Gastrocnemius medialis (tissue), 4 donors: ENCODE measurements around the gene SPDYE17. TPM values are rescaled to one million over a fixed set of nuclear protein-coding genes. Genes with fewer than 3 reads are reported as not detected.
"Not testable (repeated sequence)": the region's sequence is repeated elsewhere in the genome, so short reads cannot be mapped to it uniquely, and the experiment has no call there.

Source experiments
- ATAC-seq, 2 donors: fragments of 150-250 bp; one replicate each; pipeline ENCODE4 v1.9.1; 2016
- DNase-seq, 2 donors: peaks; one replicate each; pipeline ENCODE4 v3.0.0-alpha.2; 2019
- H3K27ac ChIP-seq, 4 donors: fragments of 200-600 bp; sonication (generic); 1 replicate in 1 of 4; 2 replicates in 3 of 4; pipeline ENCODE4 v1.5.1; 2016 to 2018; ENCODE audit warnings: mild to moderate bottlenecking in 2 of 4, moderate library complexity in 1 of 4
- H3K27me3 ChIP-seq, 3 donors: fragments of 200-600 bp; sonication (generic) in 2 of 3; 1 replicate in 1 of 3; 2 replicates in 2 of 3; pipeline versions ENCODE4 v1.5.1 to v1.6.0; 2016 to 2019; ENCODE audit warnings: mild to moderate bottlenecking in 1 of 3, moderate library complexity in 1 of 3
- H3K36me3 ChIP-seq, 2 donors: fragments of 200-600 bp; sonication (generic) in 1 of 2; one replicate each; pipeline ENCODE4 v1.5.1; 2017 to 2018
- H3K4me1 ChIP-seq, 2 donors: fragments of 200-600 bp; sonication (generic) in 1 of 2; one replicate each; pipeline ENCODE4 v1.5.1; 2016 to 2017; ENCODE audit warnings: mild to moderate bottlenecking in 2 of 2
- H3K4me3 ChIP-seq, 4 donors: fragments of 200-600 bp; sonication (generic) in 3 of 4; 1 replicate in 1 of 4; 2 replicates in 3 of 4; pipeline ENCODE4 v1.5.1; 2016 to 2019; ENCODE audit warnings: mild to moderate bottlenecking in 2 of 4
- H3K9me3 ChIP-seq, 3 donors: fragments of 200-600 bp; sonication (generic) in 2 of 3; 1 replicate in 1 of 3; 2 replicates in 2 of 3; pipeline ENCODE4 v1.5.1; 2016 to 2019
- in situ Hi-C, 4 donors: fragments of 200-750 bp; cut with MboI; loops; one replicate each; pipeline versions ENCODE4 v1.15.0 to v1.8.0; 2017; ENCODE audit warnings: low sequenced_read_pairs in 4 of 4
- intact Hi-C: fragments of 100-400 bp; cut with DNase I; formaldehyde crosslinking; loops from one replicate; pipeline ENCODE4 v1.15.1; 2023; ENCODE audit warnings: low total_unique reads
- total RNA-seq, 4 donors: library from RNA; depleted of rRNA; stranded (reverse); fragments of >200 nt; gene quantifications; one replicate each; pipeline versions ENCODE4 v1.1.0 to v1.2.3, GENCODE V29; 2016

SPDYE17 gene
- total RNA-seq, 4 donors from 2014 or later: not detected

DNA sequence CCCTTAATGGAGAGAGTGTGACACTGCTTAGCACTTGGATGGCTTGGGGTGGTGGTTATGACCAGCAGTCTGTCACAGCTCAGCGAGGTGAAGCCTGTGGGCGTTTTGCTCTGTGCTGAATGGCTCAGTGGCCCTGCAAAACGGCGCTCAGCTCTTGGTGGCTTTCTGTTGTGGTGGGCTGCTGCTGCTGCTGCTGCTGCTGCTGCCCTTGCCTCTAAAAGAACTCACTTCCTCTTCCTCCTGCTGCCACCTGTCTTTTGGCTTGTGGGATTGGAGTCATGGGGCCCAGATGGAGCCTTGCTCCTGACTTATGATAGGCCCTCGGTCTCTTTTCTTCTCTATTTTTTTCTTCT, 47.4 kb downstream of the SPDYE17 start:
- H3K36me3 ChIP-seq, H3K27me3 ChIP-seq, H3K4me1 ChIP-seq, H3K9me3 ChIP-seq, in situ Hi-C loops, DNase-seq, H3K4me3 ChIP-seq, intact Hi-C loops, H3K27ac ChIP-seq: not testable (repeated sequence)
- ATAC-seq: peak in 1 of 2 donors; percentile 8

DNA sequence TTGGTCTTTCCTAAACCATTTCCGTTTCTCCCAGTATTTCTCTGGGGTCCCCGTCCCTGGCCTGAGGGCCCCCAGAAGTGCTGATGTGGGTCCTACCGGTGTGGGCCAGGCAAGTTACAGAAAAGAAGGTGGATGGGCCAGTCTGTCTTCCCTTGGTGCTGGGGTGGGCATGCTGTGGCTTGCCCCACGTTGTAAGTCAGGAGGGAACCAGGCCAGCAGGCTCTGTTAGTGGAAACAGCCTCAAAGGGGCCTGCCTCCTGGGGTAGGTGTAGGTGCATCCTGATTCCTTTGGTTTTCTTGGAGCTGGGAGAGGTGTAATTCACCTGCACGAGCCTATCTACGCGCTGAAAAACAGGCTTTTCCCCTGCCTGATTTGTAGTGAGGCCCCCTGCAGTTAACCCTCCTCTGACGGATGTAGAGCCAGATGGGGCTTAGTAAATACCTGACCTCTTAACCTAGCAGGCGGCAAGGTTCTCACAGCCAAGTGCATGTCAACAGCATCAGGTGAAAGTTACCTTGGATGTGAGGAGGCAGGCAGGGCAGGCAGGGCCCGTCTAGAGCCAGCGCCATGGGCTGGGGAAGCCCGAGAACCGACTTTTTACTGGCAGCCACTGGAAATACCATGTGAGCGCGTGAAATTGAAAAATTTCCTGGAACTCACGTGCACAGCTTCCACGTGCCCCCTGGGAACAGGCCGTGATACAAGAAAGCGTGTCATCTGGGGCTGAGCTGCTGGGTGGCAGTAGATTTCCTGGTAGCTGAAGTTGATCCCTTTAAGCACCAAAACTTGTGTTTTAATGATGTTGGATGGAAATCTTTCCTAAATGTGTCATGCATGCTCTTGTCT, 48.0 kb downstream of the SPDYE17 start:
- DNase-seq, H3K4me3 ChIP-seq, in situ Hi-C loops, H3K4me1 ChIP-seq, intact Hi-C loops, H3K36me3 ChIP-seq, H3K9me3 ChIP-seq, H3K27ac ChIP-seq, H3K27me3 ChIP-seq: not testable (repeated sequence)
- ATAC-seq: peak in 1 of 2 donors; percentile 18

DNA sequence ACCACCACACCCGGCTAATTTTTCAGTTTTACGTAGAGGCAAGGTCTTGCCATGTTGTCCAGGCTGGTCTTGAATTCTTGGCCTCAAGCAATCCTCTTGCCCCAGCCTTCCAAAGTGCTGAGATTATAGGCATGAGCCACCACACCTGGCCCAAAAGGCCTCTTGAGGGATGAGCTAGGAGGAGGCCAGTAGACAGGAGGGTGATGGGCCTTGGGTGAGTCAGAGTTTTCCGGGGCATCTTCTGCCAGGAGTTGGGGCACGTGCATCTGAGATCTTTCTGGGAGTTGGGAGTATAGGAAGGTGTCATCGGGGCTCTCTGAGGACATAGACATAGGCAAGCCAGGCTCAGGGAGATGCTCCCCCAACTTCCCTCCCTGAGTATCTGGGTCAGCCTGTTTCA, 48.8 kb downstream of the SPDYE17 start:
- H3K36me3 ChIP-seq, H3K9me3 ChIP-seq, DNase-seq, H3K4me1 ChIP-seq, intact Hi-C loops, in situ Hi-C loops, H3K27ac ChIP-seq, H3K4me3 ChIP-seq, ATAC-seq, H3K27me3 ChIP-seq: not testable (repeated sequence)

DNA sequence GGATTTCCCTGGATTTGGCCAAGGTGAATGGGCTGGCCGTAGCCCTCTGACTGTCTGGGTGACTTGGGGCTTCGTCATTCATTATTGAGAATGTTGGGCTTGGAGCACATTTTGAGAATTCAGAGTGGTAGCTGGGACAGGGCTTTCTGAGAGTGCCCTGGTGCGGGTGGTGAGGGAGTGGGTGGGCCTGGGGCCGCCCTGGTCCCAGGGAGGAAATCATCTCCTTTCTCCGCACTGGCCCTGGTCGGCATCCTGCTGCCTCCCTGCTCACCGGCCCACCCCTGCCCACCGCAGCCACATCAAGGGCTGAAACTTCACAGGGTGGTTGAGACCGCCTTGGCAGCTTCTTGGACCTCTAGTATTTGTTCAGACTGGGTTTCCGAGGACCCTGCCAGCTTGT, 49.7 kb downstream of the SPDYE17 start:
- intact Hi-C loops, H3K4me1 ChIP-seq, H3K36me3 ChIP-seq, H3K27me3 ChIP-seq, H3K27ac ChIP-seq, H3K9me3 ChIP-seq, ATAC-seq, H3K4me3 ChIP-seq, DNase-seq, in situ Hi-C loops: not testable (repeated sequence)

DNA sequence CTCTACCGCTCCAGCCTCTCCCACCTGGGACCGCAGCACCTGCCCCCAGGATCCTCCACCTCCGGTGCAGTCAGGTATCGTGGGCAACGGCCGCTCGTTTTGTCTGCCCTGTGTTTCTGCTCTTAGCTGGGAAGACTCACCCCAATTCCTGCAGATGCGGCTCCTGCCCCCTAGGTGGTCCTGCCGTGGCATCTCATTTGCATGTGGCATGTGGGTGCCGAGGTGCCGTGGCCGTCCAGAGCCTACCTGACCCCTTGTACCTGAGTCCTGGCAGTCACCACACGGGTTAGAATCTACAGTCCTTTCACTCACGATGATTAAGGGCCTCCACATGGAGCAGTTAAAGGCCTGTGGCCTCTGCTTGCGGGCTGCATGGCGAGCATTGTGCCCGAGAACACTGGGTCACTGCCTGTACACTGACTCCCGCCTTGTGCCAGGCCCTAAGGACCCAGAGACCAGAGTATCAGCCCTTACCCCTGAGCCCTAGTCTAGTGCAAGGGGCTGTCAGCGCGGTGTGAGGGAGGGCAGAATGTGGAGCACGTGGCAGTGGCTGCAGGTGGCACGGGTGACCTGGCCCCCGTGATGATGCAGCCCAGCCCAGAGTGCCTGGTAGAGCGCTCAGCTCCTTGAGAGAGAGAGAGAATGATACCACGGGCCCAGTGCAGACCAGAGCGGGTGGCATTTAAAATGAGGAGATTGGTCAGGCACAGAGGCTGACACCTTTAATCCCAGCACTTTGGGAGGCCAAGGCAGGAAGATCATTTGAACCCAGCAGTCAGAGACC, 50.8 kb downstream of the SPDYE17 start:
- in situ Hi-C loops, ATAC-seq, H3K9me3 ChIP-seq, intact Hi-C loops, H3K4me1 ChIP-seq, H3K27ac ChIP-seq, DNase-seq, H3K4me3 ChIP-seq, H3K27me3 ChIP-seq, H3K36me3 ChIP-seq: not testable (repeated sequence)

DNA sequence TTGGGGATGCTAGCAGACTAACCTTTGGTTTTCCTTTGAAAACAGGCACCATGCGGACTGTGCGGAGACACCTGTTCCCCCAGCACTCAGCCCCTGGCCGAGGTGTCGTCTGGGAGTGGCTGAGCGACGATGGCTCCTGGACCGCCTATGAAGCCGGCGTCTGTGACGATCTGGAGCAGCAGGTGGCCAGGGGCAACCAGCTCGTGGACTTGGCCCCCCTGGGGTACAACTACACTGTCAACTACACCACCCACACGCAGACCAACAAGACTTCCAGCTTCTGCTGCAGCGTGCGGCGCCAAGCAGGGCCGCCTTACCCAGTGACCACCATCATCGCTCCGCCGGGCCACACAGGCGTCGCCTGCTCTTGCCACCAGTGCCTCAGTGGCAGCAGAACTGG, 51.6 kb downstream of the SPDYE17 start:
- H3K4me1 ChIP-seq, H3K27ac ChIP-seq, H3K9me3 ChIP-seq, intact Hi-C loops, H3K36me3 ChIP-seq, H3K27me3 ChIP-seq, DNase-seq, in situ Hi-C loops, H3K4me3 ChIP-seq, ATAC-seq: not testable (repeated sequence)

DNA sequence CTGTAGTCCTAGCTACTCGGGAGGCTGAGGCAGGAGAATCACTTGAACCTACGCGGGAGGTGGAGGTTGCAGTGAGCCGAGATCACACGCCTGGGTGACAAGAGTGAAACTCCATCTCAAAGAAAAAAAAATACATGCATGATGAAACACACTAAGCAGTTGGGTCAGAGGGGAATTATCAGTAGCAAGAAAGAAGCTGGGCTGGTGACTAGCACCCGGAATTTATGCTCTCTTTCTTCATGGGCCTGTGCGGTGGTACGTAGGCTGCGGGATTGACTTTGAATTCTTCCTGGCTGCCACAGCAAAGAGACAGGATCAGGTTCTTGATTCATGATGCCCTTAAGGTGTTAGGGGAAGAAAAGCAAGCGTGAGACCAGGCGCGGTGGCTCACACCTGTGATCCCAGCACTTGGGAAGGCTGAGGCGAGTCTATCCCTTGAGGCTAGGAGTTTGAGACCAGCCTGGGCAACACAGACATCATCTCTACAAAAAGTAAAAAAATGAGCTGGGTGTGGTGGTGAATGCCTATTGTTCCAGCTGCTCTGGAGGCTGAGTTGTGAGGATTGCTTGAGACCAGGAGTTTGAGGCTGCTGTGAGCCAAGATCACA, 54.3 kb downstream of the SPDYE17 start:
- intact Hi-C loops, H3K27me3 ChIP-seq, in situ Hi-C loops, H3K4me3 ChIP-seq, H3K9me3 ChIP-seq, DNase-seq, H3K4me1 ChIP-seq, ATAC-seq, H3K27ac ChIP-seq, H3K36me3 ChIP-seq: not testable (repeated sequence)

DNA sequence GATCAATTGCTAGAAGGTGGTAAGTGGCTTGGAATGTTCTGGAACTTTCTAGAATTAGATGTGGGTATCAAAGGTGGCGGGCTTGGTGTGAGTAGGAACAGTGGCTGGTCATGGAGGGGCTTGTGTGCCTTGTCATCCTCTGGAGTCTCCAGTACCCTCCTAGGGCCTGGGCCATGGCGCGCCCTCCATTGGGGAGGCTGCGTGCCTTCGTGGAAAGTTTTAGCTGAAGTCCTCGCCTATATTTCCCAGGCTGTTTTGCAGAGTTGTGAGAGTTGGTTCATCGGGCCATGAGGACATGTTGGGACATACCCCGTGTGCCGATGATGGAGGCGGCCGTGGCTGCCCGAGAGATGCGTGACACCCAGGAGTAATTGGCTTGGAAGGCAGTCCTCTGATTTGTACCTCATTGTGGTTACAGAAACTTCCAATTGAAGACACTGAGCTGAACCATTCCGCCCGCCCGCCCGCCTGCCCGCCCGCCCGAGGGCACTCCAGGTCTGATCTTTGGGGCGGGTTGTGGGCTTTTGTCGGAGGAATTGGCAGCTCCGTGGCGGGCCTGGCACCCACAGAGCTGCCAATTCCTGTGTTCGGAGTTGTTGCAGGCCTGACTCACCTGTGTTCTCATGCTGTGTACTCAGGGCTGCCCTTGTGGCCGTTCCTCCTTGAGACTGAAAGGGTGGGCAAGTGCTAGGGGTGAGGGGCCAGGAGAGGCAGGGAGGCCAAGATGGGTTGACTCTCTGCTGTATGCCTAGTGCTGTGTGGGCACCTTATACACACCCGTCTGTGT, 57.2 kb downstream of the SPDYE17 start:
- in situ Hi-C loops, H3K27ac ChIP-seq, H3K36me3 ChIP-seq, H3K4me3 ChIP-seq, DNase-seq, H3K9me3 ChIP-seq, H3K4me1 ChIP-seq, ATAC-seq, H3K27me3 ChIP-seq, intact Hi-C loops: not testable (repeated sequence)

DNA sequence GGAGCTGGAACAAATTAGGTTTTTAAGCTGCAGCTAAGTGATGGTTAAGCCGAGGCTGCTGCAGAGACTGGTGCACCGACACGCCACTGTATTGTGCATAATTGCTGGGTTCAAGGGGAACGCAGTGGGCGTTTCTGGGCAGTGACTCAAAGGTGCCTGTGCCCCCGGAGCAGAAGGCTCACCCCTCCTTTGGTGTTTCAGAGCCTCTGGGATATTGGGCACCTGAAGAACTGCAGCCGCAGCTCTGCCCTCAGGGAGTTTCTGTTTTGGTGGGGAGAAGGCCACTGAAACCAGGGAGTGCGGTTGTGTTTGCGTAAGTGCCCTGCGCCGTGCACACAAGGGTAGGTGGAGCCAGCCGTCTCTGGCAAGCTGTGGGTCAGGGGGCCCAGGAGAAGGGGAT, 57.8 kb downstream of the SPDYE17 start:
- intact Hi-C loops, H3K9me3 ChIP-seq, ATAC-seq, H3K27ac ChIP-seq, DNase-seq, H3K4me3 ChIP-seq, H3K27me3 ChIP-seq, H3K36me3 ChIP-seq, in situ Hi-C loops, H3K4me1 ChIP-seq: not testable (repeated sequence)

DNA sequence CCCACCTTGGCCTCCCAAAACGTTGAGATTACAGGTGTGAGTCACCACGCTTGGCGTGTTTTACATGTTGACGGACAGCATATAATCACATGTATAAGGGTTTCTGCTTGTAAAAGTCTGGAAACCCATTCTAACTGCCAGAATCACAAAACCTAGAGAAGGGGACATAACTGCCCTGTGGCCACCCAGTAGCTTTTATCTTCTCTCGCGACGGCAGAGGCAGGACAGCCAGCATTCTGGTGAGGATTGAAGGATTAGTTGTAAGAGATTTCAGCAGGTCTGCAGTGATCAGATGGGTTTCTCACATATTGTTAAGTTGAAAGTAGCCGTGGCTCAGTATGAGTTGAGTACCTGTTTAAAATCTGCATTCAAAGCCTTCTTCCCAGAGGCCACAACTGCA, 59.8 kb downstream of the SPDYE17 start:
- H3K9me3 ChIP-seq, H3K36me3 ChIP-seq, H3K27ac ChIP-seq, H3K4me1 ChIP-seq, H3K4me3 ChIP-seq, DNase-seq, H3K27me3 ChIP-seq, in situ Hi-C loops, intact Hi-C loops, ATAC-seq: not testable (repeated sequence)
